ENCODE measurements around the gene SSC5D.

Gene SSC5D

GRCh38 chr19:55567708-55568328 lies 79.6 kb downstream of the SSC5D start:
- ChIA-PET POLR2A (no interaction called here), CTCF (no interaction called here)
- H3K4me3 ChIP-seq (ENCODE audit: control insufficient read depth in 1 of 7, extremely low read depth in 1 of 7, insufficient read depth in 4 of 7, low read depth in 2 of 7, low read length in 6 of 7): no peak overlapping the region
- H3K9me3 ChIP-seq (ENCODE audit: control extremely low read depth in 1 of 5, control insufficient read depth in 4 of 5, insufficient read depth in 2 of 5, low read depth in 1 of 5, low read length in 4 of 5): no peaks in the 10 kb centered on the region
- no peaks in the 10 kb centered on the region for H3K4me1 ChIP-seq (ENCODE audit: control extremely low read depth in 1 of 4, control insufficient read depth in 4 of 4, insufficient read depth in 4 of 4, low read length in 3 of 4)
- no peaks in the 10 kb centered on the region for H3K27me3 ChIP-seq (replicated peaks in 2 of 5; ENCODE audit: control insufficient read depth in 4 of 5, insufficient read depth in 5 of 5, low read length in 4 of 5)
- no peaks in the 10 kb centered on the region for H3K36me3 ChIP-seq (ENCODE audit: control insufficient read depth in 4 of 4, insufficient read depth in 4 of 4, low read length in 3 of 4)
- no peak overlapping the region for H3K27ac ChIP-seq (ENCODE audit: insufficient read depth in 1 of 2, low read depth in 1 of 2, low read length in 2 of 2, poor library complexity in 1 of 2, severe bottlenecking in 2 of 2)
- DNase-seq: no peak
